ENCODE measurements around the gene SLC8A1. TPM values are rescaled to one million over a fixed set of nuclear protein-coding genes. Genes with fewer than 3 reads are reported as not detected.

SLC8A1 gene
- total RNA-seq, 1 experiment from 2014 or later = not detected

- Histone ChIP-seq H3K27me3 (replicated peaks; ENCODE audit: insufficient read depth, low read depth, low read length, poor library complexity) (no peaks in the 10 kb centered on the region), H3K9me3 (ENCODE audit: low read depth, low read length, poor library complexity, severe bottlenecking) (no peaks in the 10 kb centered on the region), H3K27ac (ENCODE audit: low read depth, low read length, poor library complexity, severe bottlenecking) (no peak overlapping the region), H3K4me1 (ENCODE audit: insufficient read depth, low read length, poor library complexity, severe bottlenecking) (no peaks in the 10 kb centered on the region), H3K4me3 (ENCODE audit: low read depth, low read length, poor library complexity, severe bottlenecking) (no peak overlapping the region), H3K36me3 (ENCODE audit: insufficient read depth, low read length, poor library complexity, severe bottlenecking) (no peaks in the 10 kb centered on the region)
- no TSS peak for BruUV-seq (replicated peaks)
- TF ChIP-seq EZH2 (IDR thresholded peaks at IDR 0.05; ENCODE audit: borderline replicate concordance, low read depth, low read length, poor library complexity, severe bottlenecking) (no peak), CTCF (conservative IDR thresholded peaks at IDR 0.05; ENCODE audit: low read depth, low read length) (no peak)
- POLR2A ChIA-PET (ENCODE audit: low non-redundant PET) = no interaction called here
- DNase-seq (ENCODE audit: low spot score) = no peak
- intact Hi-C loops (cut with micrococcal nuclease; ENCODE audit: unreplicated experiment) = no loop called here
- CTCF ChIA-PET = no interaction called here
Measured at GRCh38 chr2:40432921-40433483, 18.9 kb downstream of the SLC8A1 start.

DNA sequence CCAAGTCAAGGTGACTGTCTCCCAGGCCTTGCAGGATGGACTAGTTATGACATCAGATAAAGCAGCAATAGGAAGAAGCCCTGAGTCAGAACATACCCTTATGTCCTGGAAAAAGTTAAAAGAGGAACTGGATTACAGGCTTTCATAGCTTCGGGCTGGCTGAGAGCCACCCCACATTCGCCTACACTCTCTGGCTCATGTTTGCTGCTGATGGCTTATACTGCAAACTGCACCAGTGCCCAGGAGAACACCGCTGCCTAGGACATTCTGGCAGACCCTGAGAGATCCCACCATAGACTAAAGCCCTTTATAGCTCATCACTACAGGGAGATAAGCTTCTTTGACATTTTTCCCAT lies 20.3 kb downstream of the SLC8A1 start:
- ChIA-PET POLR2A (ENCODE audit: low non-redundant PET) (no interaction called here), CTCF (no interaction called here)
- Histone ChIP-seq H3K4me3 (ENCODE audit: low read depth, low read length, poor library complexity, severe bottlenecking) (no peak overlapping the region), H3K36me3 (ENCODE audit: insufficient read depth, low read length, poor library complexity, severe bottlenecking) (no peaks in the 10 kb centered on the region), H3K27ac (ENCODE audit: low read depth, low read length, poor library complexity, severe bottlenecking) (no peak overlapping the region), H3K9me3 (ENCODE audit: low read depth, low read length, poor library complexity, severe bottlenecking) (no peaks in the 10 kb centered on the region), H3K27me3 (replicated peaks; ENCODE audit: insufficient read depth, low read depth, low read length, poor library complexity) (no peaks in the 10 kb centered on the region), H3K4me1 (ENCODE audit: insufficient read depth, low read length, poor library complexity, severe bottlenecking) (no peaks in the 10 kb centered on the region)
- intact Hi-C loops (cut with micrococcal nuclease; ENCODE audit: unreplicated experiment) = no loop called here
- TF ChIP-seq EZH2 (IDR thresholded peaks at IDR 0.05; ENCODE audit: borderline replicate concordance, low read depth, low read length, poor library complexity, severe bottlenecking) = no peak
- no peak for DNase-seq (ENCODE audit: low spot score)
- no TSS peak for BruUV-seq (replicated peaks)

GRCh38 chr2:40430776-40431599 lies 20.9 kb downstream of the SLC8A1 start:
- no peaks in the 10 kb centered on the region for H3K36me3 ChIP-seq (ENCODE audit: insufficient read depth, low read length, poor library complexity, severe bottlenecking)
- no peak overlapping the region for H3K27ac ChIP-seq (ENCODE audit: low read depth, low read length, poor library complexity, severe bottlenecking)
- no peaks in the 10 kb centered on the region for H3K4me1 ChIP-seq (ENCODE audit: insufficient read depth, low read length, poor library complexity, severe bottlenecking)
- no TSS peak for BruUV-seq (replicated peaks)
- DNase-seq (ENCODE audit: low spot score) = no peak
- H3K27me3 ChIP-seq (replicated peaks; ENCODE audit: insufficient read depth, low read depth, low read length, poor library complexity) = no peaks in the 10 kb centered on the region
- H3K9me3 ChIP-seq (ENCODE audit: low read depth, low read length, poor library complexity, severe bottlenecking) = no peaks in the 10 kb centered on the region
- ChIA-PET CTCF (no interaction called here), POLR2A (ENCODE audit: low non-redundant PET) (no interaction called here)
- no peak overlapping the region for H3K4me3 ChIP-seq (ENCODE audit: low read depth, low read length, poor library complexity, severe bottlenecking)
- intact Hi-C loops (cut with micrococcal nuclease; ENCODE audit: unreplicated experiment) = no loop called here
- TF ChIP-seq EZH2 (IDR thresholded peaks at IDR 0.05; ENCODE audit: borderline replicate concordance, low read depth, low read length, poor library complexity, severe bottlenecking) (no peak), CTCF (conservative IDR thresholded peaks at IDR 0.05; ENCODE audit: low read depth, low read length) (no peak)
